H1 (cell line): Measurements from ENCODE around the gene SMARCA2. TPM values are rescaled to one million over a fixed set of nuclear protein-coding genes. Genes with fewer than 3 reads are reported as not detected.

Experiments
- BACH1 ChIP-seq: IDR thresholded peaks from 2 replicates; pipeline ENCODE4 v1.6.1; 2012; ENCODE audit warnings: low read length, improper control_type of control experiment
- BCL11A ChIP-seq, 2 experiments: IDR thresholded peaks; one replicate each; pipeline ENCODE4 v1.6.1; 2011; ENCODE audit warnings: low read depth in 2 of 2, low read length in 2 of 2, mild to moderate bottlenecking in 2 of 2
- CHD2 ChIP-seq: IDR thresholded peaks from 2 replicates; pipeline ENCODE4 v1.6.1; 2012; ENCODE audit warnings: low read length, improper control_type of control experiment
- EZH2 ChIP-seq: fragments of 200-600 bp; sonication (generic); IDR thresholded peaks from 2 replicates; pipeline ENCODE4 v1.7.1; 2012; ENCODE audit warnings: low read depth, mild to moderate bottlenecking, moderate library complexity, low read length, inconsistent platforms; ENCODE audit not compliant: severe bottlenecking
- SAP30 ChIP-seq: fragments of 300-600 bp; sonication (generic); IDR thresholded peaks from 2 replicates; pipeline ENCODE4 v1.7.1; 2012; ENCODE audit warnings: low read length, moderate library complexity, mild to moderate bottlenecking, inconsistent platforms; ENCODE audit not compliant: insufficient read depth, insufficient replicate concordance
- SRF ChIP-seq: IDR thresholded peaks from 2 replicates; pipeline ENCODE4 v1.6.1; 2011; ENCODE audit warnings: mild to moderate bottlenecking, low read depth, low read length, moderate library complexity
- polyA plus RNA-seq, 7 experiments: library from polyadenylated mRNA; depleted of rRNA in 3 of 7; stranded (reverse) in 5 of 7; unstranded in 2 of 7; fragments of >200 nt in 5 of 7; fragments of 200-250 nt in 2 of 7; gene quantifications; 1 replicate in 5 of 7; 2 replicates in 1 of 7; 4 replicates in 1 of 7; pipeline versions ENCODE4 v1.2.1 to v1.2.3, GENCODE V29; 2011 to 2013; ENCODE audit warnings: missing spikeins in 2 of 7, mixed read lengths in 2 of 7
- total RNA-seq: library from RNA; stranded (reverse); fragmentation: NEBNext Ultra II Directional; extraction: Animal tissue kit (Norgen Biotek cat#: 25700); gene quantifications from 2 replicates; pipeline ENCODE4 v1.2.1, GENCODE V29; 2021
- TF ChIP-seq, protein P1 (sequence below): fragments of 300-600 bp; sonication (generic); IDR thresholded peaks from 2 replicates; pipeline ENCODE4 v1.7.1; 2012; ENCODE audit warnings: low read length, moderate library complexity, mild to moderate bottlenecking, inconsistent platforms; ENCODE audit not compliant: insufficient replicate concordance
- TF ChIP-seq, protein P2 (sequence below): IDR thresholded peaks from 2 replicates; pipeline ENCODE4 v1.6.1; 2012; ENCODE audit warnings: low read length, inconsistent platforms

The SMARCA2 gene
- total and polyA plus RNA-seq, 2 of the 8 experiments (the other 6 are each of a cell fraction or from before 2014, with no cell fraction given) = 6.3 to 21.7 TPM

DNA sequence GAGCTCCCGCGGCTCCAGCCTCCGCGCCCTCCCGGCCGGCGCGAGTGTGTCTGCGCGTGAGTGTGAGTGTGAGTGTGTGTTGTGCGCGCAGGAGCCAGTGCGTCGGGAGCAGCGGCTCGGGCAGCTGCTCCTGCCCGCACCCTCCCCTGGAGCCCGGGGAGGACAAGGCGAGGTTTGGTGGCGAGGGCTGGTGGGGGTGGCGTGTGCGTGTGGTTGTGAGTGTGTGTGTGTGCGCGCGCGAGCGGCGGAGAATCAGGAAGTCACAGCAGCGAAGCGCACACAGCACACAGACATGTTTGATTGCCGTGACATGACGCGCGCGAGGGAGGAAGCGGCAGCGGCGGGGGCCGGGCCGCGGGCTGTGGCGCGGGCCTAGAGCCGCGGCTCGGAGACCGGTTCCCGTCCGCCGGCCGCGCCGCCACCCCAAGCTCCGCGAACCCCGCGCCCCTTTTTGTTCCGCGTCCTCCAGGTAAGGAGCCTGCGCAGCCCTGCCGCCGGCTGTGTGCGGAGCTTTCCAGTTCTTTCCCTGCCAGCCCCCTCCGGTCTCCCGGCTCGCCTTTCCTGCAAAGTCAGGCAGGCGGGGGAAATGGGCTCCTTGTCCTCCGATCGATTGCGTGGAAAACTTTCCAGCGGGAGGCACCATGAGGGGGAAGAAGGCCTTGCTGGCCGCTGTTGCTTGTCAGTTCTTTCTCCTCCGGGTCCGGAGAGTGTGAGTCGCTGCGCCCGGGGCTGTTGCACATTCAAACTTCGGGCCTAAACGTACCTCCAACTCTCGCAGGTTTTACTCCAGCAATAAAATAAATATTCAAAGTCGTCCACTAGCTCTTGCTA, 2.4 kb downstream of the SMARCA2 start (continued):
- TF ChIP-seq, protein P1, sequence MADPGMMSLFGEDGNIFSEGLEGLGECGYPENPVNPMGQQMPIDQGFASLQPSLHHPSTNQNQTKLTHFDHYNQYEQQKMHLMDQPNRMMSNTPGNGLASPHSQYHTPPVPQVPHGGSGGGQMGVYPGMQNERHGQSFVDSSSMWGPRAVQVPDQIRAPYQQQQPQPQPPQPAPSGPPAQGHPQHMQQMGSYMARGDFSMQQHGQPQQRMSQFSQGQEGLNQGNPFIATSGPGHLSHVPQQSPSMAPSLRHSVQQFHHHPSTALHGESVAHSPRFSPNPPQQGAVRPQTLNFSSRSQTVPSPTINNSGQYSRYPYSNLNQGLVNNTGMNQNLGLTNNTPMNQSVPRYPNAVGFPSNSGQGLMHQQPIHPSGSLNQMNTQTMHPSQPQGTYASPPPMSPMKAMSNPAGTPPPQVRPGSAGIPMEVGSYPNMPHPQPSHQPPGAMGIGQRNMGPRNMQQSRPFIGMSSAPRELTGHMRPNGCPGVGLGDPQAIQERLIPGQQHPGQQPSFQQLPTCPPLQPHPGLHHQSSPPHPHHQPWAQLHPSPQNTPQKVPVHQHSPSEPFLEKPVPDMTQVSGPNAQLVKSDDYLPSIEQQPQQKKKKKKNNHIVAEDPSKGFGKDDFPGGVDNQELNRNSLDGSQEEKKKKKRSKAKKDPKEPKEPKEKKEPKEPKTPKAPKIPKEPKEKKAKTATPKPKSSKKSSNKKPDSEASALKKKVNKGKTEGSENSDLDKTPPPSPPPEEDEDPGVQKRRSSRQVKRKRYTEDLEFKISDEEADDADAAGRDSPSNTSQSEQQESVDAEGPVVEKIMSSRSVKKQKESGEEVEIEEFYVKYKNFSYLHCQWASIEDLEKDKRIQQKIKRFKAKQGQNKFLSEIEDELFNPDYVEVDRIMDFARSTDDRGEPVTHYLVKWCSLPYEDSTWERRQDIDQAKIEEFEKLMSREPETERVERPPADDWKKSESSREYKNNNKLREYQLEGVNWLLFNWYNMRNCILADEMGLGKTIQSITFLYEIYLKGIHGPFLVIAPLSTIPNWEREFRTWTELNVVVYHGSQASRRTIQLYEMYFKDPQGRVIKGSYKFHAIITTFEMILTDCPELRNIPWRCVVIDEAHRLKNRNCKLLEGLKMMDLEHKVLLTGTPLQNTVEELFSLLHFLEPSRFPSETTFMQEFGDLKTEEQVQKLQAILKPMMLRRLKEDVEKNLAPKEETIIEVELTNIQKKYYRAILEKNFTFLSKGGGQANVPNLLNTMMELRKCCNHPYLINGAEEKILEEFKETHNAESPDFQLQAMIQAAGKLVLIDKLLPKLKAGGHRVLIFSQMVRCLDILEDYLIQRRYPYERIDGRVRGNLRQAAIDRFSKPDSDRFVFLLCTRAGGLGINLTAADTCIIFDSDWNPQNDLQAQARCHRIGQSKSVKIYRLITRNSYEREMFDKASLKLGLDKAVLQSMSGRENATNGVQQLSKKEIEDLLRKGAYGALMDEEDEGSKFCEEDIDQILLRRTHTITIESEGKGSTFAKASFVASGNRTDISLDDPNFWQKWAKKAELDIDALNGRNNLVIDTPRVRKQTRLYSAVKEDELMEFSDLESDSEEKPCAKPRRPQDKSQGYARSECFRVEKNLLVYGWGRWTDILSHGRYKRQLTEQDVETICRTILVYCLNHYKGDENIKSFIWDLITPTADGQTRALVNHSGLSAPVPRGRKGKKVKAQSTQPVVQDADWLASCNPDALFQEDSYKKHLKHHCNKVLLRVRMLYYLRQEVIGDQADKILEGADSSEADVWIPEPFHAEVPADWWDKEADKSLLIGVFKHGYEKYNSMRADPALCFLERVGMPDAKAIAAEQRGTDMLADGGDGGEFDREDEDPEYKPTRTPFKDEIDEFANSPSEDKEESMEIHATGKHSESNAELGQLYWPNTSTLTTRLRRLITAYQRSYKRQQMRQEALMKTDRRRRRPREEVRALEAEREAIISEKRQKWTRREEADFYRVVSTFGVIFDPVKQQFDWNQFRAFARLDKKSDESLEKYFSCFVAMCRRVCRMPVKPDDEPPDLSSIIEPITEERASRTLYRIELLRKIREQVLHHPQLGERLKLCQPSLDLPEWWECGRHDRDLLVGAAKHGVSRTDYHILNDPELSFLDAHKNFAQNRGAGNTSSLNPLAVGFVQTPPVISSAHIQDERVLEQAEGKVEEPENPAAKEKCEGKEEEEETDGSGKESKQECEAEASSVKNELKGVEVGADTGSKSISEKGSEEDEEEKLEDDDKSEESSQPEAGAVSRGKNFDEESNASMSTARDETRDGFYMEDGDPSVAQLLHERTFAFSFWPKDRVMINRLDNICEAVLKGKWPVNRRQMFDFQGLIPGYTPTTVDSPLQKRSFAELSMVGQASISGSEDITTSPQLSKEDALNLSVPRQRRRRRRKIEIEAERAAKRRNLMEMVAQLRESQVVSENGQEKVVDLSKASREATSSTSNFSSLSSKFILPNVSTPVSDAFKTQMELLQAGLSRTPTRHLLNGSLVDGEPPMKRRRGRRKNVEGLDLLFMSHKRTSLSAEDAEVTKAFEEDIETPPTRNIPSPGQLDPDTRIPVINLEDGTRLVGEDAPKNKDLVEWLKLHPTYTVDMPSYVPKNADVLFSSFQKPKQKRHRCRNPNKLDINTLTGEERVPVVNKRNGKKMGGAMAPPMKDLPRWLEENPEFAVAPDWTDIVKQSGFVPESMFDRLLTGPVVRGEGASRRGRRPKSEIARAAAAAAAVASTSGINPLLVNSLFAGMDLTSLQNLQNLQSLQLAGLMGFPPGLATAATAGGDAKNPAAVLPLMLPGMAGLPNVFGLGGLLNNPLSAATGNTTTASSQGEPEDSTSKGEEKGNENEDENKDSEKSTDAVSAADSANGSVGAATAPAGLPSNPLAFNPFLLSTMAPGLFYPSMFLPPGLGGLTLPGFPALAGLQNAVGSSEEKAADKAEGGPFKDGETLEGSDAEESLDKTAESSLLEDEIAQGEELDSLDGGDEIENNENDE = no peak
- TF ChIP-seq EZH2 = peak; percentile 70
- TF ChIP-seq CHD2 = no peak; the same call in 1 of the 2 replicates
- TF ChIP-seq SAP30 = no peak
- peak; percentile 10; the same call in 1 of the 2 replicates for TF ChIP-seq BACH1
- TF ChIP-seq SRF = no peak
- no peak for TF ChIP-seq BCL11A (IDR thresholded peaks at IDR 0.05; ENCODE audit: low read depth in 2 of 2, low read length in 2 of 2)
- TF ChIP-seq, protein P2, sequence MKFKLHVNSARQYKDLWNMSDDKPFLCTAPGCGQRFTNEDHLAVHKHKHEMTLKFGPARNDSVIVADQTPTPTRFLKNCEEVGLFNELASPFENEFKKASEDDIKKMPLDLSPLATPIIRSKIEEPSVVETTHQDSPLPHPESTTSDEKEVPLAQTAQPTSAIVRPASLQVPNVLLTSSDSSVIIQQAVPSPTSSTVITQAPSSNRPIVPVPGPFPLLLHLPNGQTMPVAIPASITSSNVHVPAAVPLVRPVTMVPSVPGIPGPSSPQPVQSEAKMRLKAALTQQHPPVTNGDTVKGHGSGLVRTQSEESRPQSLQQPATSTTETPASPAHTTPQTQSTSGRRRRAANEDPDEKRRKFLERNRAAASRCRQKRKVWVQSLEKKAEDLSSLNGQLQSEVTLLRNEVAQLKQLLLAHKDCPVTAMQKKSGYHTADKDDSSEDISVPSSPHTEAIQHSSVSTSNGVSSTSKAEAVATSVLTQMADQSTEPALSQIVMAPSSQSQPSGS = no peak
